K562 (cell line): Measurements from ENCODE around the gene THOC5. TPM values are rescaled to one million over a fixed set of nuclear protein-coding genes. Genes with fewer than 3 reads are reported as not detected.
"Not testable (repeated sequence)": the region's sequence is repeated elsewhere in the genome, so short reads cannot be mapped to it uniquely, and the experiment has no call there.

Experiments used
- ATAC-seq: fragments of 200-7000 bp; cut with Tn5 transposase; 3 replicates; pipeline ENCODE4 v1.9.1; 2020; ENCODE audit warnings: moderate library complexity
- BruUV-seq: library from RNA; stranded (reverse); fragments of 400-500 nt; replicated peaks from 2 replicates; lab custom pipeline; 2021; lab: Mats Ljungman, UMichigan
- CTCF ChIA-PET: fragments of 300-600 bp; formaldehyde crosslinking; extraction: SDS; loops from one replicate; lab custom pipeline; 2021; ENCODE audit warnings: low intra/inter-chr PET ratio; lab: Yijun Ruan, JAX
- POLR2A ChIA-PET: fragments of 300-600, 350-650 bp; sonication (Branson Sonifier 250); formaldehyde crosslinking; extraction: SDS; loops from one replicate; lab custom pipeline; 2021; ENCODE audit warnings: antibody characterized with exemption, inconsistent platforms; lab: Yijun Ruan, JAX
- DNase-seq, 4 experiments: peaks; one replicate each; pipeline versions ENCODE4 v3.0.0 to v3.0.0-alpha.2; 2011 to 2018; ENCODE audit warnings: low spot score in 3 of 4, mixed read lengths in 3 of 4; ENCODE audit errors: extremely low read depth in 1 of 4
- FAIRE-seq: peaks from 2 replicates; lab custom pipeline; 2011; peaks lifted over from hg19 to GRCh38; lab: Jason Lieb, UNC
- H2AFZ ChIP-seq: 2 replicates; pipeline ENCODE4 v1.6.0; 2011; ENCODE audit warnings: low read depth, low read length, control low read depth, inconsistent platforms
- H3K27ac ChIP-seq: fragments of 200-600 bp; 3 replicates; pipeline ENCODE4 v1.8.0; 2011; ENCODE audit warnings: low read depth, mild to moderate bottlenecking, control low read depth, inconsistent platforms, low read length, moderate library complexity, mixed read lengths; ENCODE audit errors: extremely low read depth
- H3K27me3 ChIP-seq, 2 experiments: fragments of 300-600 bp in 1 of 2; 2 replicates in 1 of 2; 3 replicates in 1 of 2; pipeline versions ENCODE4 v1.6.0 to v1.8.0; 2011; ENCODE audit warnings: inconsistent platforms in 2 of 2, low read length in 2 of 2, mild to moderate bottlenecking in 1 of 2, mixed read lengths in 1 of 2, moderate library complexity in 1 of 2; ENCODE audit not compliant: control insufficient read depth in 2 of 2, insufficient read depth in 2 of 2
- H3K36me3 ChIP-seq: fragments of 300-600 bp; 3 replicates; pipeline ENCODE4 v1.8.0; 2011; ENCODE audit warnings: mild to moderate bottlenecking, low read length, inconsistent platforms; ENCODE audit not compliant: control insufficient read depth, insufficient read depth
- H3K4me1 ChIP-seq, 2 experiments: fragments of 200-600 bp in 1 of 2; replicated peaks in 1 of 2; 2 replicates in 1 of 2; 3 replicates in 1 of 2; pipeline versions ENCODE4 v1.5.1 to v1.8.0; 2011; ENCODE audit warnings: inconsistent platforms in 2 of 2, low read length in 2 of 2, mild to moderate bottlenecking in 1 of 2, mixed read lengths in 1 of 2, moderate library complexity in 1 of 2; ENCODE audit not compliant: control insufficient read depth in 2 of 2, insufficient read depth in 2 of 2
- H3K4me2 ChIP-seq: 2 replicates; pipeline ENCODE4 v1.6.1; 2011; ENCODE audit warnings: low read length, control low read depth, inconsistent platforms, mixed read lengths; ENCODE audit not compliant: insufficient read depth
- H3K4me3 ChIP-seq: fragments of 200-600 bp; sonication (generic), shearing (Covaris generic); 2 replicates; pipeline ENCODE4 v1.5.1; 2016; ENCODE audit warnings: control low read depth, inconsistent platforms
- H3K79me2 ChIP-seq: fragments of 200-600 bp; 3 replicates; pipeline ENCODE4 v1.8.0; 2011; ENCODE audit warnings: low read length, inconsistent platforms; ENCODE audit not compliant: control insufficient read depth, insufficient read depth
- H3K9ac ChIP-seq, 2 experiments: 2 replicates each; pipeline versions ENCODE4 v1.6.0 to v1.6.1; 2011; ENCODE audit warnings: low read depth in 2 of 2, low read length in 2 of 2, control low read depth in 1 of 2, inconsistent platforms in 1 of 2, mild to moderate bottlenecking in 1 of 2, mixed read lengths in 1 of 2; ENCODE audit not compliant: insufficient read depth in 1 of 2
- H3K9me1 ChIP-seq: one replicate; pipeline ENCODE4 v1.6.0; 2011; ENCODE audit warnings: inconsistent platforms, mild to moderate bottlenecking, low read length, moderate library complexity; ENCODE audit not compliant: control insufficient read depth, insufficient read depth
- H3K9me3 ChIP-seq: replicated peaks from 2 replicates; pipeline ENCODE4 v1.5.1; 2011; ENCODE audit warnings: low read depth, low read length, inconsistent platforms; ENCODE audit not compliant: control insufficient read depth, insufficient read depth
- H4K20me1 ChIP-seq: replicated peaks from 2 replicates; pipeline ENCODE4 v1.6.1; 2011; ENCODE audit warnings: low read length, inconsistent platforms, mixed read lengths; ENCODE audit not compliant: control insufficient read depth, insufficient read depth
- ZBTB33 ChIP-seq: sonication (generic); formaldehyde crosslinking; IDR thresholded peaks from 2 replicates; pipeline ENCODE4 v1.8.1; 2023; ENCODE audit warnings: mild to moderate bottlenecking, missing genetic modification reagents
- ZNF121 ChIP-seq: sonication (generic); formaldehyde crosslinking; conservative IDR thresholded peaks from 2 replicates; pipeline ENCODE4 v1.8.0; 2022; ENCODE audit warnings: missing genetic modification reagents
- ZNF124 ChIP-seq: sonication (generic); formaldehyde crosslinking; IDR thresholded peaks from 2 replicates; pipeline ENCODE4 v1.8.1; 2022; ENCODE audit warnings: missing genetic modification reagents
- WGBS: fragments of 100-300 bp; shearing (Covaris generic); methylation state at CpG from one replicate; pipeline ENCODE4 v1.1.6; 2016; ENCODE audit warnings: low coverage, mixed read lengths; ENCODE audit not compliant: insufficient coverage; ENCODE audit errors: missing lambda C conversion rate; 5-methylcytosine and 5-hydroxymethylcytosine counted together
- in situ Hi-C: fragments of 300-500 bp; cut with MboI; formaldehyde crosslinking; loops from 4 replicates; pipeline ENCODE4 v1.15.0; 2018; ENCODE audit warnings: inconsistent platforms, mixed read lengths
- intact Hi-C: fragments of 100-400 bp; cut with micrococcal nuclease; formaldehyde crosslinking; loops from 2 replicates; pipeline ENCODE4 v1.14.2; 2022
- polyA plus RNA-seq, 8 experiments: library from polyadenylated mRNA; depleted of rRNA in 4 of 8; stranded (reverse) in 5 of 8; unstranded in 3 of 8; fragments of >200 nt; fragmentation: Nextera tagmentation in 2 of 8; fragmentation: Illumina TruSeq in 1 of 8; extraction: Ambion mirVana in 2 of 8; extraction: Trizol in 1 of 8; gene quantifications; 2 replicates each; pipeline versions ENCODE4 v1.2.1 to v1.2.3, GENCODE V29; 2011 to 2014; ENCODE audit warnings: inconsistent platforms in 1 of 8, missing spikeins in 1 of 8
- total RNA-seq, 7 experiments: library from RNA; depleted of rRNA in 6 of 7; stranded (reverse); fragments of >200 nt in 6 of 7; fragmentation: Illumina TruSeq in 2 of 7; extraction: Trizol in 2 of 7; gene quantifications; 2 replicates each; pipeline versions ENCODE4 v1.2.1 to v1.2.3, GENCODE V29; 2011 to 2021; ENCODE audit warnings: low replicate concordance in 1 of 7

Gene THOC5
- total and polyA plus RNA-seq, 9 of the 15 experiments (the other 6 are each of a cell fraction or from before 2014, with no cell fraction given) = 45.3 to 96.5 (median 51.4) TPM

- CTCF ChIA-PET, ATAC-seq, BruUV-seq, H3K27me3 ChIP-seq, H3K4me3 ChIP-seq, H3K9me3 ChIP-seq, H3K27ac ChIP-seq, H3K4me1 ChIP-seq, H3K79me2 ChIP-seq, H2AFZ ChIP-seq, H3K4me2 ChIP-seq, POLR2A ChIA-PET, in situ Hi-C loops, H3K36me3 ChIP-seq, H3K9me1 ChIP-seq, FAIRE-seq, intact Hi-C loops, DNase-seq, H3K9ac ChIP-seq, H4K20me1 ChIP-seq: not testable (repeated sequence)
- WGBS = 94% methylated on average over 11 of the region's 57 CpGs
- 0 out of 2 replicates have a peak, but pooled peaks have one; percentile 29 for TF ChIP-seq ZBTB33
Measured at GRCh38 chr22:29597871-29598683, 44.5 kb upstream of the THOC5 start.

- 41% methylated on average over 7 of the region's 10 CpGs for WGBS
- Histone ChIP-seq H3K27ac (no peak overlapping the region), H3K9me3 (no peaks in the 10 kb centered on the region), H3K4me3 (no peak overlapping the region), H2AFZ (no peak overlapping the region), H3K4me1 (no peaks in the 10 kb centered on the region; a peak in 1 of 5 replicates), H3K79me2 (no peaks in the 10 kb centered on the region), H3K4me2 (no peak overlapping the region), H3K9ac (no peak overlapping the region), H3K9me1 (no peaks in the 10 kb centered on the region), H4K20me1 (no peaks in the 10 kb centered on the region), H3K36me3 (no peaks in the 10 kb centered on the region), H3K27me3 (no peaks in the 10 kb centered on the region)
- intact Hi-C loops (no loop called here), in situ Hi-C loops (no loop called here)
- no TSS peak for BruUV-seq
- CTCF ChIA-PET = no interaction called here
- no peak for DNase-seq
- no peak for ATAC-seq
- POLR2A ChIA-PET = no interaction called here
- TF ChIP-seq ZNF124 (CRISPR knock-in tag) (no peak), ZNF121 (CRISPR knock-in tag) (peak; percentile 76)
- TF ChIP-seq, all 486 proteins: peak for 1
- FAIRE-seq = no peak
Measured at GRCh38 chr22:29596408-29596807, 42.9 kb upstream of the THOC5 start.
